ENCODE measurements around the gene NPM3. TPM values are rescaled to one million over a fixed set of nuclear protein-coding genes. Genes with fewer than 3 reads are reported as not detected.
A peak's percentile ranks its signal among the peaks of the same experiment; 100 is the strongest.
"Not testable (repeated sequence)": the region's sequence is repeated elsewhere in the genome, so short reads cannot be mapped to it uniquely, and the experiment has no call there.

Gene NPM3
- polyA plus RNA-seq, 4 donors, result 54.1 to 72.3 (median 61.8) TPM

DNA sequence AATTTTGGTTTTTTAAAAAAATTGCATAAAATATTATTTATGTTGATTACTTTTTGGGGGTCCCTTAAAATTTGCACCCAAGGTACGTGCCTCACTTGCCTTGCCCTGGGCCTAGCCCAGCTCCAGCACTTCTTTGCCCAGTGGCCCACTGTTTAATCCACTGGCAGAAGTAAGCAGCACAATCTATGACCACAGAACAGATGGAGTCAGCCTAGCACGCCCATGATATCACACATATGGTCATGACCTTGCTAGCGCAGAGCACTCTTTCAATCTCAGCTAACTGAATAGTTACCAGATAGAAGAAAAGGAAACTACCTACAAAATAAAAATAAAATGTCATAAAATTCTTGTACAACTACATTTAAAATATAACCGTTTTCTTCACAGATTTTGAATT lies 29.4 kb upstream of the NPM3 start:
- DNase-seq (ENCODE audit: low read depth in 4 of 4, low spot score in 3 of 4), result no peak

DNA sequence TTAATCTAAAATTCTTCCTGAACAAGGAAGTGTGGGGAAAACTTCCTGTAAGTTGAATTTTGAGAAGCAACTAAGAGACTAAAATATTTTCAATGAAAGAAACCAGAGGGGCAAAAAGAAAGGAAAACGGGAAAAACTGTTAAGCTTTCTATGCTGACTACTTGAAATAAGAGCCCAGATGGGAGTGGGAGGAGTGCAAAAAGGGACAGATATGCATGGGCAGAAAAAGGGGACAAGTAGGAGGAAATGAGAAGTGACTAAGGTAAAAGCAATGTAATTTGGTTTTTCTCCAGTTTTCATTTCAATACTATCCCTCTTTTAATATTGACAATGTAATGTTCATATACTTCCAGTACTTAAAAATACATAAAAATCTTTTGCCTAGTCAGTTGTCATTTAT lies 23.9 kb upstream of the NPM3 start:
- DNase-seq (ENCODE audit: low read depth in 4 of 4, low spot score in 3 of 4), result no peak

DNA sequence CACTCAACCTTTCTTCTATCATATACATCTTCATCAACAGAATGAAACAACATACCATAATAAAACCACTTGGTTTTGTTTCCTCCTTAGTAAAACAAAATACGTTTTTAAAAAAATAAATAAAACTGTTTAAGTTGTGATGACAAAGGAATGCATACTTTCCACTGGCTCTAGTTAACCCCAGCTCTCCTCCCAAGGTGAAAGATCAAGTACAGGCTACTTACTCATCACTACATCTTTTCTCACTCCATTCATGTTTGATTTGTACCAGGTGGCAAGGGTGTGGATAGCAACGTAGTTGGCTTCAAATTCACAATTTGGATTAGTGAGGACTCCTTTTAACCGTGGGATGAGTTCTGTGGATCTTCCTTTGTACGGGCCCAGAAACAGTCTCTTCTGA lies 20.3 kb upstream of the NPM3 start:
- no peak for DNase-seq (ENCODE audit: low read depth in 4 of 4, low spot score in 3 of 4)

DNA sequence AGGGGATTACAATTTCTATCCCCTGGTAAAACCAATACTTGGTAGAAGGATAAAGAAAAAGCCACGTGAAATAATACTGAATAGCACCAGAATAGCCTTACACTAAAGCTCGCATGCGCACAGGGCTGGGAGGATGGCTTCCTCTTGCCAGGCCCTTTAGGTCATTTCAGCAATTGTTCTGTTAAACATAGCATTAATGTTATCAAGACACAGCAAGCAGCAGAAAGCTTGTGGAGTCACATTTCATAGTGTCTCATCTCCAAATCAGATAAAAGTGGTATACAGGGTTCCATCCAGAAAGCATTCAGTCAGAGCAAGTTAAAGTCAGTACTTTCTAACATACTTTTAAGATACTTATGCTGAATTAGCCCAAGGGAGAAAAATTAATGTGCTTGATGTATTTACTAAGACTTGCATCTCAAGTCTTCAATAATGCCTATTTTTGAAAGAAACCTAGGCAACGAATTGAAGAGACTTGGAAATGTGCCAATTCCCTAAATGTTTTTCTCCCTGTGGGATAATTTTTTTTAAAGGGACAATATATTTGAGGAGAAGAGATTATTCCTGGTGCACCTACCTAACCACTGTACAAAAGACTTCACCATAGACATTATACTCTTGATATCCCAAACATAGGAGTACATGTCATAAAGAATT lies 14.3 kb upstream of the NPM3 start:
- no peak for DNase-seq (ENCODE audit: low read depth in 4 of 4, low spot score in 3 of 4)

DNA sequence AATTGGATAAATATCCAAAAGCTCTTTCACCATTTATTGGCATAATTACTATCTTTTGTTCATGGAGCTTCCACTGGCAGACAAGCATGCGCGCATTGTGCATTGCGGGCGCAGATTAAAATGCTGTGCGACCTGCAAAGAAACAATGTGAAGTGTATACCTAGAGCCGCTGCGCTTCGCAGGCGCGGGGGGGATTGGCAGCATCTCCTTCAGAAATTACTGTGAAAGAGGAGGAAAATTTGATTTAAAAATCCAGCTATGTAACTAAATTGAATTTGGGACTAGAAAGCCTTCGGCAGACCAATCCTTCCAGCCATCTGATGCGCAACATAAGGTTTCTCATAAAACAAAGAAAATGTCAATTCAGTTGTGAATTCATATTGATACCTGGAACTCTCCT lies 10.3 kb upstream of the NPM3 start:
- no peak for DNase-seq (ENCODE audit: low read depth in 4 of 4, low spot score in 3 of 4)

DNA sequence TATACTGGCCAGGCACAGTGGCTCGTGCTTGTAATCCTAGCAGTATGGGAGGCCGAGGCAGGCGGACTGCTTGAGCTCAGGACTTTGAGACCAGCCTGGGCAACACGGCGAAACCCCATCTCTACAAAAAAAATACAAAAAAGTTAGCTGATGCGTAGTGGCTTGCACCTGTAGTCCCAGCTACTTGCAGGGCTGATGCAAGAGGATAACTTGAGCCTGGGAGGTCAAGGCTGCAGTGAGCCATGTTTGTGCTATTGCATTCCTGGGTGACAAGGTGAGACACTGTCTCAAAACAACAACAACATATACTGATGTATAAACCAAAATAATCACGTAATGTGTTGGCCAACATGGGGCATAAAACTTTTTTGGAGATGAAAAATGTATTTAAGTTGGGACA lies 6.4 kb upstream of the NPM3 start:
- DNase-seq (ENCODE audit: low read depth in 4 of 4, low spot score in 3 of 4), result no peak

DNA sequence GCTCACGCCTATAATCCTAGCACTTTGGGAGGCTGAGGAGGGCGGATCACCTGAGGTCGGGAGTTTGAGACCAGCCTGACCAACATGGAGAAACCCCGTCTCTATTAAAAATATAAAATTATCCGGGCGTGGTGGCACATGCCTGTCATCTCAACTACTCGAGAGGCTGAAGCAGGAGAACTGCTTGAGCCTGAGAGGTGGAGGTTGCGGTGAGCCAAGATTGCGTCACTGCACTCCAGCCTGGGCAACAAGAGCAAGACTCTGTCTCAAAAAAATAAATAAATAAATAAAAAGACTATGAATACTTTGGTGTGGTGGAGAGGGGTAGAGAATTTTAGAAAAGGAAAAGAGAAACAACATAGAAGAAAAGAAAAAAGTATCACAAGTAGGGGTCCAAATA lies 6.0 kb upstream of the NPM3 start:
- DNase-seq (ENCODE audit: low read depth in 4 of 4, low spot score in 3 of 4), result not testable (repeated sequence)

DNA sequence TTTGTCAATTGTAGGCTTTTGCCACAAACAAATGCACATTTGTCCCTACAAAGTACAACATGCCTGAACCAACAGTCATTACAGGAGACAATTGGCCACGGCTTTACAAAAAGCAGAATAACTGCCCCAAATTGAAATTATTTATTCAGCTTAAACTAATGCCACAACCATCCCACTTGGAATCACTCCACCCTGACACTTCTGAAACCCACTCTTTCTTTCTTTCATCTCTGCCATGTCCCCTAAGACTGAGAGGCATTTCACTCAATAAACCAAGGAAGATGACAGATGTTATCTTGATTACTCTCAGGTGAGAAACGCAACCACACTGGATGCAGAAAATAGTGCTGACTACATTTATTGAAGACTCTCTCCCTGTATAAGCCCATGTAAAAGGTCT lies 2.6 kb upstream of the NPM3 start:
- no peak for DNase-seq (ENCODE audit: low read depth in 4 of 4, low spot score in 3 of 4)

DNA sequence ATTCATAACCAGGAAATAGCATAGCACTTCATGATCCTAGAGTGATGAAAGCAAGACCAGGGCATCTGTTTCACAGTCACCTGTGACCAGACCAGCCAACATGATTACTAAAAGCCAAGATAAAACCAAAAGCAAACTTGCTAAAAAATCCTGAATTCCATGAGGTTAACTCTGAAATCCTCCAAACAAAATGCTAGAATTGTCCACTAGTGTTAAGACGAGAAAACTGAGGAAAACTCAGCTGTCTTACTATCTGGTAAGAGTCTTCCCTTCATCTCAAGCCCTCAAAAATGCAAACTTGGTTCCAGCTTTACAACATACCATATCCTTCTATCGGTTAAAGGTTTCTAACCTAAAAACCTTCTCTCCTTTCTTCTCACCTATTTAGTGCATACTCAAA lies 1.3 kb upstream of the NPM3 start:
- no peak for DNase-seq (ENCODE audit: low read depth in 4 of 4, low spot score in 3 of 4)

DNA sequence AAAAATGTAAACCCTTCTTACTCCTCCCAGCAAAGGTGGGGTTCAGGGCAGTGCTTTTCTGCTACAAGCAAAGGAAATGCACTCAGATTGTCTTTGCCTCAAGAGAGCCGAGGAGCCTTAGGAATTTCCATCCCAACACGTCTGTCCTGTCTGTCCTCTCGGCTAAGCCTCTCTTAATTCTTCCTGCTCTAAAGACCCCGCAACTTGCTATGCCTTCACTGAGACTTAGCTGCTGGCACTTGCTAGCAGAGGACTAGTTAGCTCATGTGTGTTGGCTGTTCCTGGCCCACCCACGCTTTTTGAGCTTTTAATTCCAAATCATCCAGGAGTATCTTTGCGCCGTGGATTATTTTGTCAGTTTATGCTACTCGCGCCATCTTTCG lies 481 bp upstream of the NPM3 start:
- no peak for DNase-seq (ENCODE audit: low read depth in 4 of 4, low spot score in 3 of 4)

DNA sequence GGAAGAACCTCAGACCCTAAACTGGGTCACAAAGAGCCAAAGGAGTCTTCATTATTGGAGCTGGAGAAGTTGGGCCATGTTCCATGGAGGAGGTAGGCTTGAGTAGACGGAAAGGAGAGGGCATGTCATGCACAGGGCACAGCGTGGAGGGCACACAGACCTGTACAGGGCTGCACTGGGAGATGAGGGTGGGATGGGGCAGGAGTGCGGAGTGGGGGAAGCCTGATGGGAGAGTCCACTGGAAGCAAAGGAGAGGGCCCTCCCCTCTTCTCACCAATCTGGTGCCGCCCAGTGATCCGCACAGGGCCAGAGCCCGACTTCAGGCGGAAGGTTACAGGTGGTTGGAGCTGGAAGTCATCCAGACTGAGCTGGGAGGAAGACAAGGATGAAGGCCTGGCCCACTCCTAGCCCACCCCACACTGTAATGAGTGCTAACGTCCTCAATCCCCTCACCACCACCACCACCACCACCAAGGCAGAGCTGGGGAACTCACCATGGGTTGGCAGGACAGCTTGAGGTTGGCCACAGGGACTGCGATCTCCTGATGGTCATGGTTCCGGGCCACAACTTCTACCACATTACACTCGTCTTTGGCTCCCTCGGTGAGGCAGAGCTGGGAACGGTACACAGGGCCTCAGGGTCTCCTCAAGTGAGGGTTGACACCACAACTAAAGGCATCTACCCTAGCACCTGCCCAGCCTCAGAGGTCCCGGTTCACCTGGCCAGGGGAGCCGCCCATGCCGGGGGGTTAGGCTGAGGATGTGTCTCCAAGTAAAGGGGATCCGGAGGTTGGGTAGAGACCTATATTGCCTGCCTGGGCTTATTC lies 1.0 kb downstream of the NPM3 start:
- no peak for DNase-seq (ENCODE audit: low read depth in 4 of 4, low spot score in 3 of 4)

DNA sequence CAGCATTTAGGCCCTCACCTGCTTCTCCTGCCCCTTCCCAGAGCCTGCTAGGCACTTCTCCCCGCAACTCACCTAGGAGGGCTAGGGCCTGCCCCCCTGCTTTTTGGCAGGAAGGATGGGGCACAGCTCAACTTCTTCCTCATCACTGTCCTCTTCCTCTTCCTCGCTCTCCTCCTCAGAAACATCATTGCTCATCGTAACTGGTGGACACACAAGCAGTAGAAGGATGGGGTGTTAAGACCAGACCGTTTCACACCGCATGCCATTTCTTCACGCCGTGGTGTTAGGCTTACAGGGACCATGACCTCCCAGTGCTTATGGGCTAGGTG lies 1.6 kb downstream of the NPM3 start:
- DNase-seq (ENCODE audit: low read depth in 4 of 4, low spot score in 3 of 4), result no peak

DNA sequence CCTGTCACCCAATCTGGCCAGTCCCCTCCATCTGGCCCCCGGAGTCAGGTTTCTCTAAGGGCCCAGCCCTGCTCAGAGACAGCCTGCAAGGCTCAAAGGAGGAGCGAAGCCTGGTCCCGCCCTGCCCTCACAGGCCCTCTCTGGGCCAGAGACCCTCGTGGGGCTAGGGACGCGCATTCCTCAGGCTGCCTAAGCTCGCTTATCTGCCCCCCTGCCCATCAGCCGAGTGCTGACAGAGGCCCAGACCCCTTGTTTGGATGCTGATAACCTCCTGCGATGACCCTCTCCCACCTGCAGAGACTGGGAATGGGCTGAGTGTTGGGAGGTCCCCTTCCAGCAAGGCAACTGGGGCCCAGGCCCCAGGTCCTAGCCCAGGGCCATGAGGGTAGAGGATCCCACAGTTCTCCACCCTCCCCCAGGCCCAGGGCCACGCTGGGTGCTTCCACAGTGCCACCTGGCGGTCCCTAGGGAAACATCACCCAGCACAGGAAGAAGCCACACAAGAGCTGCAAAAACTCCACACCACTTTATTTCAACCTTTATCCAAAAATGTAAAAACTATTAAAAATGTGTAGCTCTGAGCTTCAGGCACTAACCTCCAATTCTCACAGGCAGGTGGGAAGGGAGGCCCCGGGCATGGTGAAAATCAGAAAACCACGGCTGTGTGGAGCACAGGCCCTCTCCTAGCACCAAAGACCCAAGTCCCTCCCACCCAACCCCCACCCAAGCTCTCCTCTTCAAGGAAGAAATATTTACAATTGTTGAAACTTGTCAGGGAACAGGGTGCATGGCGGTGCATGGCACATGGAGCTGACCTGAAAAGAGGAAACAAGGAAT lies 2.2 kb downstream of the NPM3 start:
- peak in 1 of 4 donors; percentile 63 for DNase-seq (ENCODE audit: low read depth in 4 of 4, low spot score in 3 of 4)

DNA sequence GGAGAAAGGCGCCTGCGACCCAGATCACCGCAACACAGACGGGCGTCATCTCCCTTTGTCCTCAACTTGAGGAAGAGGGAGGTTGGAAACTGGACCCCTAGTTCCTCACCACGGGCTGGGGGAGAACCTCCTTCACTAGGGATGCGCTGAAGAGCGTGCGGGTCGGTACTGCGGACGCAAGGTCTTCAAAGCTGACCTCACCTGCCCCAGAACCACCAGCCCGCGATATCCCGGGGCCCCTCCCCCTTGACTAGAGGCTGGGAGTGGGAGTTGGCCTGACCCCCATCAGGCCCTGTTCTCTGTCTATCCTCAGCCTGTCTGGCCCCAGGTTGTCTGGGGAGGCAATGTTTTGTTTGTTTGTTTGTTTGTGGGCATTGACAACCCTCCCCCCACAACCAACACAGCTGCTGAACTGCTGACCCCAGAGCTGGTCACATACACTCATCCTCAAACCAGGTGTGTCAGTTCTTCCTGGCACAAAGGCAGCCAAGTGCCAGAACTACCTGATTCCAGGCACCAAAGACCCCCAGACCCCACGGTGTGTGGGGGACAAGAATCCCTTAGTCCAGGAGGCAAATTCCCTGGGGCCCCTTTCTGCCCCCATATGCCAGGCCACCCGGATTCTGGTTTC lies 2.9 kb downstream of the NPM3 start:
- DNase-seq (ENCODE audit: low read depth in 4 of 4, low spot score in 3 of 4), result no peak

DNA sequence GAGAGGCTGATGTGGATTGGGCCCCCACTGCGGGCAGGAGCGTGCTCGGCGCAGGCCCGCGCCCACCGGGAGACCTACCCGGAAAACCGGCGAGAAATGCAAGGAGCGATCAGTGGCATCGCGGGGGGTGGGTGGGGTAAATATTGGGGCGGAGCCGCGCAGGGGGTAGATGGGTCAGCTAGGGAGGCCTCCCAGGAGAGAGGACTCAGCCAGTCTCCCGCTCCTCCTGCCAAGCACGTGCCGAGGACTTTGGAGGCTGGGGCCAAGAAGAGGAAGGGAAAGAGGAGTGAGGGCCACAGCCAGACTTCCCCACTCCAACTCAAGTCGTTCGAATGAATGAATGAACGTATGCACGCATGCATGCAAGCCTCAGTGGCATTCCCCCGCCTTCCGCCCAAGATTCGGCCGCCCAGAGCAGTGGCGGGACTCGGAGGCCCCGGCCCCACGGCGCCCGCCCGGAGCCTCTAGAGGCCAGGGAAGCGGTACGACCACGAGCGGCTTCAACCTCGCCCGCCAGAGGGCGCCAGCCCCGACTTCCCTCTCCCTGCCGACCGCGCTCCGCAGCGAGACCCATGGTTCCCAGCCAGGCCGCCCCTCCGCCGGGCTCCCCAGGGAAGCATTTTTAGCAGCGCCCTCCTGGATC lies 3.6 kb downstream of the NPM3 start:
- peak in 2 of 4 donors; percentile 59 to 63 for DNase-seq (ENCODE audit: low read depth in 4 of 4, low spot score in 3 of 4)

DNA sequence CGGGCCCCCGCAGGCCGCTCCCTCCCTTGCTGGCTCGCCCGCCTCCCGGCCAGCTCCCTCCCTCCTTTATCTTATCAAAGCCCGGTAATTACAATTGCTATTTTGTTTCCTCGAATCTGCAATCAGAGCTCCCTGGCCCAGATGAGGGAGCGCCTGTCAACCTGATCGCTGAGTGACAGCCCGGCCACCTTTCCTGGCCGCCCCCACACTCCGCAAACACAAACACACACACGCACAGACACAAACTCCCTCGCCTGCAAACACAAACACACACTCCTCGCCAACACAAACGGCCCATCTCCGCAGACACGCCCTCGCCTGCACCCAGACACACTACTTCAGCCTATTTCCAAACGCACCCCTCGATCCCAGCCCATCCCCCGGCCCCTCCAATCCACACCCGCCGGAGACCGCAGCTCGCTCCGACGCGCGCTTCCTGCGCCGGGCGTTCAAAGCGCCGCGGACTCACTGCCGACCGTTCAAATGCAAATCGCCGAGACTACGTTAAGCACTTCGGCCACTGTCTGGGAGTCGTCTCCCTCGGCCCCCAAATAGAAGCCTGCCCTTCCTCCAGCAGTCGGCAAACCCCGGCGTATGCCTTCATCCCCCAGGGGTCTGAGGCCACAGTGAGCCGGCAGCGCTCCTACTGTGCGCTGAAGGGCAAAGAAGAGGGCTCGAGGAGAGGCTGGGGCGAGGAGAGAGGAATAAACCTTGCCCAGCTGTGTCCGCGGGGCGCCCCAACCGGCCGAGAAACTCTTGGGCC lies 4.3 kb downstream of the NPM3 start:
- DNase-seq (ENCODE audit: low read depth in 4 of 4, low spot score in 3 of 4), result no peak

DNA sequence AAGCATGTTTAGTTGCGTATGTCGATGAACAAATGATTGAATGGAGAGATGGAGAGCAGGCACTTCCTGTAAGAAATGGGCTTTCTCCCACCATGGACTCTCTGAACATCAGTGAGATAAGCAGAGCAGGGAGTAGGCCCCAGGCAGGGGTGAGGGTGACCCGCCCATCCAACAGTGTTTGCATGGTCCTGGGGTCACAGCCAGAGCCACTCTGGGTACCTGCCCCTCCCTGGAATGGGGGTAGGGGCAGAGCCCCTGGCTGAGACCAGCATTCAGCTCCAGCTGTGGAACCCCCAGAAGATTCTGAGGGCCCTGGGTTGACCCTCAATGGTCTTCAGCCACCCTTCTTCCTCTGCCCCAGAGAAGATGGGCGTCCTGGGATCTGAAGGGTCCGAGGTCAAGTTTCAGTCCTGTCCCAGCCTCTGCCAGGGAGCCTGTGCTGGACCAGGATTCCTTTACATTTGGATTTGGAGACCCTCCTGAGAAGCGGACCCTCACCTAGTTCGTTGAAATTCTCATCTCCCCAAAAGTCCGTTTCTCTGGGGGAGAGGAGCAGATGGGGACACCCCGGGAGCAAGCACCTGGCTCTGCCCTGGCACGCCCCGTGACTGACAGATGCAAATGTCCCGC lies 5.0 kb downstream of the NPM3 start:
- DNase-seq (ENCODE audit: low read depth in 4 of 4, low spot score in 3 of 4), result no peak

DNA sequence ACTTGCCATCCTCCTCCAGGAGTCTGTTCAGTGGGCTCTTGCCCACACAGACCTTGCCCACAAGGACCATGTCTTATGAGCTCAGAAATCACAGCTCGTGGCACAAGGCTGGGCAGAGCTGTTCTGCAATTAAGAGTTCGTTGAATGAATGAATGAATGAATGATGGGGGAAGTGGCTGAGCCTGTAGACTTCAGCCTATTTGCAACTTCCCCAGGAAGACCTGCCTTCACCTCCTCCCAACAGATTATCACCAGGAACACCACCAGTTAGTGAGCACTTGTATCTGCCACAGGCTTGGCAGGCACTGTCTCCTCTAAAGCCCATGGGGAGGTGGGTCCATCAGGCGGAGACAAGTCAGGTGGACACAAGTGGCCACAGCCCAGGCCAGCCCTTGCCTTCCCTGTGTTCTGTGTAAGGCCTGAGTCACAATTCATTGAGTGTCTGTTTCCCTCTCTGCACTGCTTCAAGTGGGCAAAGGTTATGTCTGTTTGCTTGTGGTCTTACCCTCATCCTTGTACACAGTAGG lies 5.6 kb downstream of the NPM3 start:
- no peak for DNase-seq (ENCODE audit: low read depth in 4 of 4, low spot score in 3 of 4)

DNA sequence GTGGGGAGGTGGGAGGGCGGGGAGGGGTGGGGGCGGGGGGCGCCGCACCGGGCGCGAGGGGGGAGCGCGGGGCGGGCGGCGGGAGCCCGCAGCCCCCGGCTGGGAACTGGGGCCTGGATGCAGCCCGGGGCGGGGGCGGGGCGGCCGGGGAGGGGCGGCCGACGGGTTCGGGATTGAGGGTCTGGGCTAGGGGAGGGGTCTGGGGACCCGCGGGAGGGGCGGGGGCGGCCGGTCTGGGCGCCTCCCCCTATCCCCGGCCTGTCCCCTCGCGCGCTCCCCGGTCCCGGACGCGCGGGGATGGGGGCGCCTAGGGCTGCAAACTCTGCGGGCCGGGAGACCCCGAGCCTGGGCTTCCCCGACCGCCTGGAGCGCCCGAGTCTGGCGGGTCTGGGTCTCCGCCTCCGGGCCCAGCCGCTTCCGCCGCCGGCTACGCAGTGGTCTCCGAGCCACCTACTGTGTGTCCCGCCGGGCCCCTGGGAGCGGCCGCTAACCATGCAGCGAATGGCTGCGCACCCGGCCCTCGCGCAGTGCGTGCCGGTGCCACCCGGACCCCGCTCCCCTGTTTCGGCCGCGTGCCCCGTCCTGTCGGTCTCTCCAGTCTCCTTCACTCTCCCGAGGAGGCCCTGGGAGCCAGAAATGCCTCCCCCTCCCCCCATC lies 7.0 kb downstream of the NPM3 start:
- no peak for DNase-seq (ENCODE audit: low read depth in 4 of 4, low spot score in 3 of 4)

All from right renal pelvis (tissue), 4 donors.